Adrenal gland (tissue), 12 donors: ENCODE measurements around the gene FLNA. TPM values are rescaled to one million over a fixed set of nuclear protein-coding genes. Genes with fewer than 3 reads are reported as not detected.

Experiments
- DNase-seq, 7 donors: peaks; one replicate each; pipeline ENCODE4 v3.0.0-alpha.2; 2019 to 2020
- H3K27ac ChIP-seq, 5 donors: fragments of 200-600 bp; sonication (generic) in 4 of 5; 1 replicate in 3 of 5; 2 replicates in 2 of 5; pipeline versions ENCODE4 v1.5.1 to v1.8.0; 2016 to 2020; ENCODE audit warnings: mild to moderate bottlenecking in 1 of 5
- H3K27me3 ChIP-seq: fragments of 200-600 bp; 2 replicates; pipeline ENCODE4 v1.8.0; 2021
- H3K36me3 ChIP-seq, 2 donors: fragments of 200-600 bp; replicated peaks in 1 of 2; 1 replicate in 1 of 2; 2 replicates in 1 of 2; pipeline versions ENCODE4 v1.5.1 to v1.8.0; 2018 to 2022
- H3K4me1 ChIP-seq, 2 donors: fragments of 200-600 bp; replicated peaks in 1 of 2; 1 replicate in 1 of 2; 2 replicates in 1 of 2; pipeline versions ENCODE4 v1.5.1 to v1.8.0; 2018 to 2021
- H3K4me3 ChIP-seq, 4 donors: fragments of 200-600 bp; sonication (generic) in 3 of 4; one replicate each; pipeline ENCODE4 v1.5.1; 2016 to 2018
- H3K9me3 ChIP-seq, 3 donors: fragments of 200-600 bp; sonication (generic) in 1 of 3; replicated peaks in 1 of 3; 1 replicate in 2 of 3; 2 replicates in 1 of 3; pipeline versions ENCODE4 v1.5.1 to v1.8.0; 2016 to 2021
- POLR2A ChIP-seq, 2 donors: fragments of 450-650 bp; IDR thresholded peaks; one replicate each; pipeline ENCODE4 v1.6.1; 2017; ENCODE audit warnings: antibody characterized with exemption in 2 of 2, mild to moderate bottlenecking in 2 of 2, moderate library complexity in 1 of 2
- WGBS, 4 donors: extraction: QIAGEN DNeasy Blood & Tissue Kit in 2 of 4; methylation state at CpG; one replicate each; pipeline versions ENCODE4 v1.1.5 to v1.1.7; 2013 to 2017; 5-methylcytosine and 5-hydroxymethylcytosine counted together
- intact Hi-C, 2 donors: fragments of 100-400 bp; cut with DNase I; formaldehyde crosslinking; loops; one replicate each; pipeline versions ENCODE4 v1.14.1 to v1.15.0; 2022 to 2023
- polyA plus RNA-seq, 3 donors: library from polyadenylated mRNA; stranded (reverse); fragments of 200-250 nt in 2 of 3; fragments of 350-450 nt in 1 of 3; fragmentation: Illumina TruSeq in 1 of 3; extraction: RNeasy Lipid Tissue Mini Kit (QIAGEN cat#74804) in 1 of 3; gene quantifications; one replicate each; pipeline ENCODE4 v1.2.3, GENCODE V29; 2013 to 2014
- total RNA-seq, 9 donors: library from RNA; depleted of rRNA in 4 of 9; stranded (reverse); fragments of >200 nt in 4 of 9; fragments of 120-200 nt in 1 of 9; fragmentation: NEBNext Ultra II Directional in 1 of 9; extraction: Animal tissue kit (Norgen Biotek cat#: 25700) in 1 of 9; gene quantifications; one replicate each; pipeline versions ENCODE4 v1.1.0 to v1.2.4, GENCODE V29; 2013 to 2023
- TF ChIP-seq, protein P1 (sequence below), 6 experiments: fragments of 450-650 bp in 4 of 6; fragments of 200-600 bp in 2 of 6; sonication (generic) in 1 of 6; IDR thresholded peaks; 1 replicate in 5 of 6; 2 replicates in 1 of 6; pipeline versions ENCODE4 v1.5.1 to v1.8.0; 2016 to 2021; ENCODE audit warnings: antibody characterized with exemption in 6 of 6, mild to moderate bottlenecking in 2 of 6, moderate library complexity in 1 of 6
- donor health status: healthy with polysubstance abuse.
- donor health status: Bipolar disorder and iron deficiency.
- donor health status: DM: yes; HTN: yes; CAD: no.
- donor health status: DM: no; HTN: no; CAD: no.
- donor health status: DM: no; HTN: no; CAD: no.
- donor health status: DM: yes; HTN: yes; CAD: no.

Gene FLNA
- total and polyA plus RNA-seq, 12 donors, result 57.0 to 979 (median 504) TPM

DNA sequence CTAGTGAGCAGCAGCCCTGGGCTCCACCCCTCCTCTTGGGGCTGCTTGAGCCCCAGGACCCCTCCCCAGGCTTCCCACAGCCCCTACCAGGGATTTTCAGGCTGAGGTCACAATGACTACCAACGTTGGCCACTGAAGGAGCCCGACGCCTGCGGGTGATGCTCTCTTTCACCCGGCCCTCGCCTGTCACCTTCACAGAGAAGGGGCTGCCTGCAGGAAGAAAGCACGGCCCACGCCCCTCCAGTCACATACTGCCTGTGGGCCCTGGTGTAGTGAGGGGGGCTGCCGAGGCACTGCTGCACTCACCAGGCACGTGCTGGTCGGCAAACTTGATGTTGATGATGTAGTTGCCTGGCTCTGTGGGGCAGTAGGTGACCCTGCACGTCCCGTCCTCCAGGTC is 22.0 kb downstream of the FLNA start:
- WGBS, 4 donors, result 86 to 90% (median 87%) methylated on average over 9 to 13 of the region's 13 CpGs; no CpG with 5 or more reads in 1 of the 4 donors
- H3K27me3 ChIP-seq, result no peaks in the 10 kb centered on the region
- no peaks in the 10 kb centered on the region for H3K9me3 ChIP-seq
- TF ChIP-seq, protein P1, sequence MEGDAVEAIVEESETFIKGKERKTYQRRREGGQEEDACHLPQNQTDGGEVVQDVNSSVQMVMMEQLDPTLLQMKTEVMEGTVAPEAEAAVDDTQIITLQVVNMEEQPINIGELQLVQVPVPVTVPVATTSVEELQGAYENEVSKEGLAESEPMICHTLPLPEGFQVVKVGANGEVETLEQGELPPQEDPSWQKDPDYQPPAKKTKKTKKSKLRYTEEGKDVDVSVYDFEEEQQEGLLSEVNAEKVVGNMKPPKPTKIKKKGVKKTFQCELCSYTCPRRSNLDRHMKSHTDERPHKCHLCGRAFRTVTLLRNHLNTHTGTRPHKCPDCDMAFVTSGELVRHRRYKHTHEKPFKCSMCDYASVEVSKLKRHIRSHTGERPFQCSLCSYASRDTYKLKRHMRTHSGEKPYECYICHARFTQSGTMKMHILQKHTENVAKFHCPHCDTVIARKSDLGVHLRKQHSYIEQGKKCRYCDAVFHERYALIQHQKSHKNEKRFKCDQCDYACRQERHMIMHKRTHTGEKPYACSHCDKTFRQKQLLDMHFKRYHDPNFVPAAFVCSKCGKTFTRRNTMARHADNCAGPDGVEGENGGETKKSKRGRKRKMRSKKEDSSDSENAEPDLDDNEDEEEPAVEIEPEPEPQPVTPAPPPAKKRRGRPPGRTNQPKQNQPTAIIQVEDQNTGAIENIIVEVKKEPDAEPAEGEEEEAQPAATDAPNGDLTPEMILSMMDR (IDR thresholded peaks at IDR 0.05), result no peak
- TF ChIP-seq POLR2A (IDR thresholded peaks at IDR 0.05), result no peak
- no peaks in the 10 kb centered on the region for H3K4me1 ChIP-seq
- H3K36me3 ChIP-seq, result peaks cover 0 to 84% of the 10 kb centered on the region in 2 donors
- no peak overlapping the region for H3K27ac ChIP-seq
- DNase-seq, result no peak
- intact Hi-C loops, result no loop called here
- H3K4me3 ChIP-seq, result no peak overlapping the region

DNA sequence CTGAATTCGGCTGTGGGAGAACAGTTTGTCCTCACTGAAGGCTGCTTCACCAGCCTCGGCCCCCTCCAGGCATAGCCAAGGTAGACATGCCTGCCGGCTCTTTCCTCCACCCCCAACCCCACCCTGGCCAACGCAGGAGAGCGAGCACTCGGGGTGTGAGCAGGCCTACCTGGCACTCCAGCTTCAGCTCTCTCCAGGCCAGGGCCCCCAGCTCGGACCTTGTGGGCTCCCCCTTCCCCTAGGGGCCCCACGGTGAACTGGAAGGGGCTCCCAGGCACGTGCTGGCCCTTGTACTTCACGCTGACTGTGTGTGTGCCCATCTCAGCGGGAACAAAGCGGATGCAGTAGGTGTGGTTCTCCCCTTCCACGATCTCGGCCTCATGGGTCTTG is 22.4 kb downstream of the FLNA start:
- Histone ChIP-seq H3K36me3 (peaks cover 0 to 80% of the 10 kb centered on the region in 2 donors), H3K27ac (no peak overlapping the region), H3K9me3 (no peaks in the 10 kb centered on the region), H3K4me1 (no peaks in the 10 kb centered on the region), H3K4me3 (no peak overlapping the region), H3K27me3 (no peaks in the 10 kb centered on the region)
- intact Hi-C loops, result no loop called here
- DNase-seq, result no peak
- WGBS, 4 donors, result 86 to 96% (median 89%) methylated on average over 5 to 14 of the region's 14 CpGs; no CpG with 5 or more reads in 1 of the 4 donors
- TF ChIP-seq POLR2A (IDR thresholded peaks at IDR 0.05), result no peak
- TF ChIP-seq, protein P1 (IDR thresholded peaks at IDR 0.05), result no peak

DNA sequence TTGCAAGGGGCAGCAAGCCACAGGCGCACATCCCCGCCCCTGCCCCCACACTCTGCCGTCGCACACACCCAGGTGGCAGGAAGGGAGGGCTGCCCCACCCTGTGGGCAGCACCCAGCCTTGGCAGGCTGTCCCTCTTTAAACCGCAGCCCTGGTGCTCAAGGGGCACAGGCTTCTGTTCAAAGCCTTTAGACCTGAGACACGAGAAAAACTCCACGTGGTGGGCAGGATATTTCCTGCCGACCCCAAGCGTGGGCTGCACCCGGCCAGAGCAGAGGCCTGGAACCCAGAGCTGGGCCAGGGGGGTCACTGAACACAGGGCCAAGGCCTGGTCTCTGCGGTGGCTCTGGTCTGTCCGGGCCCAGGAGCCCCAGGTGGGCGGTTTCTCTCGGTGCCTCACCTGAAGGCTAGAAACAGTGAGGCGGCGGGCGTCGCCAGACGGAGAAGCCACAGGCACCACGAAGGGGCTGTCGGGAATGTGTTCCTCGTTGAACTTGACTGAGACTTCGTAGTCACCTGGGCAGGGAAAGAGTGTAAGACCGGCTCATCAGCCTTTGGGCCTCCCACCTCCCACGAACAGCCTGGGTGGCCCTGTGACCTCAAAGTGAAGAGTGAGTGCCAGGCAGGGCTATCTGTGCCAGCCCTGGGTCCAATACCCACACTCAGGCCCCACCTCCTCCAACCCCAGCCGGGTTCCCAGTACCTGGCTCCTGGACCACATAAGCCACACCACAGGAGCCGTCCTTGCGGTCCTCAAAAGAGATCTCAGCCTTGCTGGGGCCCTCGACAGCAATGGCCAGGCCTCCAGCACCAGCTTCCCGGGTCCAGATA is 23.0 kb downstream of the FLNA start:
- intact Hi-C loops, result no loop called here

DNA sequence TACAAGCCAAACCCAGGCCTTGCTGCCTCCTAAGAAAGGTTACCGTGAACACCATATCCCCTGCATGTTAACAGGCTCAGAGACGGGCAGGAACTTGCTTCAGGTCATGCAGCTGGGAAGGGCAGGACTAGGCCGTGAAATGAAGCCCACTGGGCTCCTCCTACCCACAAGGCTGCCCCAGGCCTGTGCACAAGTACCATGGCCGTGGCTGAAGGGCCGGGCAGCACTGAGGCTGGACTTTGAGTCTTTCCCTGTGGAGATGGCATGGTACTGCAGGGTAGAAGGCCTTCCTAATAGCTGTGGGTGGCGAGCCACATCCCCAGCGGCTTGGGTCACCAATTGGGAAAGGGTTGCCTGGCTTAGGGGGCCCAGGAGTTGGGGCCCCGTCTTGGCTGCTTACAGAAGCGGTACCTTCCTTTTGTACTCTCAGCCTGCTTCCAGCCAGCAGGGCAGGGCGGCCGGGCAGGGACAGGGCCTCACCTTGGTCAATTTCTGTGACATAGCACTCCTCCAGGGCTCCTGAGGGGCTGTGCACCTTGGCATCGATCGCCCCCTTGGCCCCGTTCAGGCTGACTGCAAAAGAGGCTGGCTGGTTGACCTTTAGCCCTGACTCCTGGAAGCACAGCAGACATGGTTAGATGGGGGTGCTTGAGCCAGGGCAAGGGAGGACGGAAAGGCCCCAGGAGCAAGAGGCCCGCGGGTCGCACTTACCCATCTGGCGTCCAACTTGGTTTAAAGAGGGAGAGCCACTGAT is 23.8 kb downstream of the FLNA start:
- H3K27ac ChIP-seq, result no peak overlapping the region
- H3K4me1 ChIP-seq, result no peaks in the 10 kb centered on the region
- no peaks in the 10 kb centered on the region for H3K27me3 ChIP-seq
- H3K4me3 ChIP-seq, result no peak overlapping the region
- DNase-seq, result no peak
- intact Hi-C loops, result no loop called here
- WGBS, 4 donors, result 86 to 93% (median 91%) methylated on average over 8 to 19 of the region's 19 CpGs; no CpG with 5 or more reads in 1 of the 4 donors
- H3K36me3 ChIP-seq, result peaks cover 0 to 66% of the 10 kb centered on the region in 2 donors
- TF ChIP-seq POLR2A (IDR thresholded peaks at IDR 0.05), result no peak
- TF ChIP-seq, protein P1 (IDR thresholded peaks at IDR 0.05), result no peak
- H3K9me3 ChIP-seq, result no peaks in the 10 kb centered on the region

More for the DNA sequence above, 23.0 kb downstream of the FLNA start:
- no peak overlapping the region for H3K4me3 ChIP-seq
- peaks cover 0 to 74% of the 10 kb centered on the region in 2 donors for H3K36me3 ChIP-seq
- H3K9me3 ChIP-seq, result no peaks in the 10 kb centered on the region
- DNase-seq, result no peak
- no peaks in the 10 kb centered on the region for H3K4me1 ChIP-seq
- no peak for TF ChIP-seq POLR2A (IDR thresholded peaks at IDR 0.05)
- TF ChIP-seq, protein P1 (IDR thresholded peaks at IDR 0.05), result no peak
- 84 to 95% (median 86%) methylated on average over 13 to 30 of the region's 30 CpGs for WGBS, 4 donors
- no peaks in the 10 kb centered on the region for H3K27me3 ChIP-seq
- H3K27ac ChIP-seq, result no peak overlapping the region
